ENCODE results near the gene HS3ST3B1.

HS3ST3B1 gene

DNA sequence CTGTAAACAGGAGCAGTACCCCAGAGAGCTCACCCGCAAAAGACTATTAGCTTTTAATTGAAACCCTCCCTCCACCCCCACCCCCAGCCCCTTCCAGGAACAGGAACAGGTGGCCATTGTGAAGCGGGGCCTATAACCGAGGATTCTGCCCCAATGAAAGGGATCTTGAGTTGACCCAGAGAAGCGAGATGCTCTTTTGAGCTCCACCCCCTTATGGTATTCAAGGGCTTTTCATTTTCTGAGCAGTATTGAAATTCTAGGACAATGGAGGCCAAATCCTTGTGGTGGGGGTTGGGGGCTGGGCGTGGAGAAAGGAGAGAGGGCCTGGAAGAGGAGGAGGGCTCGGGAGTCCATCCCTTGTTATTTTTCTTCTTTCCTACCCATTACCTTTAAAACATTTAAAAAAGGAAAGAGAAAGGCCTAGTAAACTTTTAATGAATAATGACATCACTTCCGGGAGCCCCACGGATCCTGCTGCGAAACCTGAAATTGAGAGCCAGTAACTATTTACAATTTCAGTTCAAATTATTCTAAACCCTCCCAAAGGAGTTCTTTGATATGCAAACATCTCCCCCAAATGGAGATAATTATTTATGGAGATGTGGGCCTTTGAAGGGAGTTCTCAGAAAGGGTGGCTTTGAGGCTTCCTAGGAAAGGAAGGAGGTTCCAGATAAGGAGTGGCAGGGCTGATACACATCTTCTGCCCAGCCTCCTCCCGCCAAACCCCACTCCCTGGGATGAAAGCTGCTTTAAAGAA lies 30.5 kb downstream of the HS3ST3B1 start:
- H3K36me3 ChIP-seq (ENCODE audit: control insufficient read depth in 5 of 5, insufficient read depth in 5 of 5, low read length in 5 of 5): no peaks in the 10 kb centered on the region
- H3K4me1 ChIP-seq (ENCODE audit: control insufficient read depth in 5 of 5, insufficient read depth in 5 of 5, low read length in 5 of 5): peaks cover 0 to 19% (median 11%) of the 10 kb centered on the region in 5 donors
- no peak overlapping the region for H3K4me3 ChIP-seq (ENCODE audit: low read depth in 1 of 5, low read length in 5 of 5)
- no peak overlapping the region for H3K9ac ChIP-seq (ENCODE audit: low read length in 5 of 5)
- no peaks in the 10 kb centered on the region for H3K9me3 ChIP-seq (ENCODE audit: control insufficient read depth in 5 of 5, low read length in 5 of 5)
- no peak overlapping the region for H3K27ac ChIP-seq (ENCODE audit: low read depth, low read length)
- H3K27me3 ChIP-seq (ENCODE audit: control insufficient read depth in 5 of 5, insufficient read depth in 4 of 5, low read length in 5 of 5): no peaks in the 10 kb centered on the region

DNA sequence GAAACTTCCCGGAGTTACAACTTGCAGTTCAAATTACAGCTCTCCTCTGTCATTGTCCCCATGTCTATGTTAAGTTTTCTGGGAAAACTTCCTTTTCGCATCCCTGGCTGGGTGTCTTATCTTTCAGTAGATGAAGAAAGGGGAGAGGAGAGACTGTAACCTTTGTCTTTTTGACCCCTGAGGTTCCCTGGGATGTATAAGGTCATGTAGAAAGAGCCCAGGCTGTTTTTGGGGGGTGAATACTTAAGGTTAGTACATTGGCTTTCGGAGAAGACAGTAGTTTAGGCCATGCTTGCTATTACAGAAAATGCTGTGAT lies 31.1 kb downstream of the HS3ST3B1 start:
- H3K27me3 ChIP-seq (ENCODE audit: control insufficient read depth in 5 of 5, insufficient read depth in 4 of 5, low read length in 5 of 5): no peaks in the 10 kb centered on the region
- H3K9me3 ChIP-seq (ENCODE audit: control insufficient read depth in 5 of 5, low read length in 5 of 5): no peaks in the 10 kb centered on the region
- no peak overlapping the region for H3K27ac ChIP-seq (ENCODE audit: low read depth, low read length)
- no peaks in the 10 kb centered on the region for H3K36me3 ChIP-seq (ENCODE audit: control insufficient read depth in 5 of 5, insufficient read depth in 5 of 5, low read length in 5 of 5)
- H3K9ac ChIP-seq (ENCODE audit: low read length in 5 of 5): no peak overlapping the region
- H3K4me1 ChIP-seq (ENCODE audit: control insufficient read depth in 5 of 5, insufficient read depth in 5 of 5, low read length in 5 of 5): peaks cover 0 to 19% (median 11%) of the 10 kb centered on the region in 5 donors
- no peak overlapping the region for H3K4me3 ChIP-seq (ENCODE audit: low read depth in 1 of 5, low read length in 5 of 5)

DNA sequence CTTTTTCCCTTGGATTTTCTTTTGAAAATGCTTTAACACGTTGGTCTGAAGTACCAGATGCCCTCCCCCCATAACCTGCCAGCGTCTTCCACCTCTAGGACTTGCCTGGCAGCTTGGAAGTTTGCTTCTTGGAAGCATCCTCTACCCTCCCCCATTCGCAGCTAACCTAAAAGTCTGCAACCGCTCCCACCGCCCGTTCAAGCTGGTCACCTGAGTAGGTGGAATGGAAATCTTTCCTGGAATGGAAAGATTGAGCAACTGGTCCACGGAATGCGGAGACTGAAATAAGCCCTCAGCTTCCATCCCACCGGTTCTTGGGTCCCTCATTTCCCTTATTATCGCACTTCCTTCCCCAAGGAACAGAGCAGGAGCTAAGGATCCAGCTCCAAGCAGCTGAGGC lies 31.4 kb downstream of the HS3ST3B1 start:
- Histone ChIP-seq H3K9ac (ENCODE audit: low read length in 5 of 5) (no peak overlapping the region), H3K27me3 (ENCODE audit: control insufficient read depth in 5 of 5, insufficient read depth in 4 of 5, low read length in 5 of 5) (no peaks in the 10 kb centered on the region), H3K9me3 (ENCODE audit: control insufficient read depth in 5 of 5, low read length in 5 of 5) (no peaks in the 10 kb centered on the region), H3K36me3 (ENCODE audit: control insufficient read depth in 5 of 5, insufficient read depth in 5 of 5, low read length in 5 of 5) (no peaks in the 10 kb centered on the region), H3K4me1 (ENCODE audit: control insufficient read depth in 5 of 5, insufficient read depth in 5 of 5, low read length in 5 of 5) (peaks cover 0 to 19% (median 11%) of the 10 kb centered on the region in 5 donors), H3K4me3 (ENCODE audit: low read depth in 1 of 5, low read length in 5 of 5) (no peak overlapping the region), H3K27ac (ENCODE audit: low read depth, low read length) (no peak overlapping the region)

DNA sequence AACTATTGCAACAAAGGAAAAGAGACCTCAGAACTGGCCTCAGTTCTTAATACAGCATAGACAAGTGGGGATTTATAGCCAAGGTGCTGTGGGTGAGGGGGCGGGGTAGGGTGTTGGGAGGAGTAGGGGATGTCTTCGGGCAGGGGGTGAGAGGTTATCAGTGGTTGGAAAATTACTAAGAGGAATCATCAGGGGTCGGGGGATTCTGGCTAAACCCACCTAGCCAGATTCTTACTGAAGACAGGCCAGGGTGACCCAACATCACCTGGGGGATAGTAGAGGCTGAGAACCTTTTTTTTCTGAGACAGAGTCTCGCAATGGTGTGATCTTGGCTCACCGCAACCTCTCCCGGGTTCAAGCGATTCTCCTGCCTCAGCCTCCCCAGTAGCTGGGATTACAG lies 32.6 kb downstream of the HS3ST3B1 start:
- Histone ChIP-seq H3K4me1 (ENCODE audit: control insufficient read depth in 5 of 5, insufficient read depth in 5 of 5, low read length in 5 of 5) (peaks cover 0 to 19% (median 11%) of the 10 kb centered on the region in 5 donors), H3K27ac (ENCODE audit: low read depth, low read length) (no peak overlapping the region), H3K9ac (ENCODE audit: low read length in 5 of 5) (no peak overlapping the region), H3K36me3 (ENCODE audit: control insufficient read depth in 5 of 5, insufficient read depth in 5 of 5, low read length in 5 of 5) (no peaks in the 10 kb centered on the region), H3K4me3 (ENCODE audit: low read depth in 1 of 5, low read length in 5 of 5) (no peak overlapping the region), H3K27me3 (ENCODE audit: control insufficient read depth in 5 of 5, insufficient read depth in 4 of 5, low read length in 5 of 5) (no peaks in the 10 kb centered on the region), H3K9me3 (ENCODE audit: control insufficient read depth in 5 of 5, low read length in 5 of 5) (no peaks in the 10 kb centered on the region)

DNA sequence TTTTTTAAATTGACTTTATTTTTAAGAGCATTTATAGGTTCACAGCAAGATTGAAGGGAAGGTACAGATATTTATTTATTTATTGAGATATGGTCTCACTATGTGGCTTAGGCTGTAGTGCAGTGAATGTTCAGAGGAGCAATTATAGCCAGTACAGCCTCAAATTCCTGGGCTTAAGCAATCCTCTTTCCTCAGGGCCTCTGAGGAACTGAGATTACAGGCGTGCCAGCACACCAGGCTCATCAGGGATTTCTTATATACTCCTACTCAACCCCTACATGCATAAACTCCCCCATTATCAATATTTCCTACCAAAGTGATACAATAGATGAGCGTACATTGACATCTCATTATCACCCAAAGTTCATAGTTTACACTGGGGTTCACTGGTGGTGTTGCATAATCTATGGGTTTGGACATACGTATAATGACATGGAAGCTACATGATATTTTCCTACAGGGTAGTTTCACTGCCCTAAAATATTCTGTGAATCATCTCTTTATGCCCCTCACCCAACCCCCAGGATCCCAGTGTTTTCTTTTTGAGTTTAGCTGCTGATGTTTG lies 33.5 kb downstream of the HS3ST3B1 start:
- Histone ChIP-seq H3K4me1 (ENCODE audit: control insufficient read depth in 5 of 5, insufficient read depth in 5 of 5, low read length in 5 of 5) (peaks cover 0 to 19% (median 11%) of the 10 kb centered on the region in 5 donors), H3K27ac (ENCODE audit: low read depth, low read length) (no peak overlapping the region), H3K27me3 (ENCODE audit: control insufficient read depth in 5 of 5, insufficient read depth in 4 of 5, low read length in 5 of 5) (peaks cover 0 to 3% (median 0%) of the 10 kb centered on the region in 5 donors), H3K36me3 (ENCODE audit: control insufficient read depth in 5 of 5, insufficient read depth in 5 of 5, low read length in 5 of 5) (no peaks in the 10 kb centered on the region), H3K9me3 (ENCODE audit: control insufficient read depth in 5 of 5, low read length in 5 of 5) (no peaks in the 10 kb centered on the region), H3K4me3 (ENCODE audit: low read depth in 1 of 5, low read length in 5 of 5) (no peak overlapping the region), H3K9ac (ENCODE audit: low read length in 5 of 5) (no peak overlapping the region)

DNA sequence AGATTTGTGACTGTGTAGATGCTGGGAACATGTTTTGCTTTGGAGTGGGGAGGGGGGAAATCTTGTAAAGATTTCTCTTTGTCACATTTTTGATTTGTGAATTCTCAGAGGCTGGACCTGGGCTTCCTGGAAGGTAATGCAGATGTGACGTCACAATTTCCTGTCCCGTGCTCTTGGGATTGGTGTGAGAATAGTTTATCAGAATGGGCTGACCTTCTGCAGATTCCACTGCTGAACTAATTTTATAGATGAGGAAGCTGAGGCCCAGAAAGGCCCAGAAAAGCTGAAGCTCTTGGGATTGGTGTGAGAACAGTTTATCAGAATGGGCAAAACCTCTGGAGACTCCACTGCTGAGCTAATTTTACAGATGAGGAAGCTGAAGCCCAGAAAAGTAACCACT lies 34.0 kb downstream of the HS3ST3B1 start:
- Histone ChIP-seq H3K27ac (ENCODE audit: low read depth, low read length) (no peak overlapping the region), H3K27me3 (ENCODE audit: control insufficient read depth in 5 of 5, insufficient read depth in 4 of 5, low read length in 5 of 5) (peaks cover 0 to 8% (median 2%) of the 10 kb centered on the region in 5 donors), H3K36me3 (ENCODE audit: control insufficient read depth in 5 of 5, insufficient read depth in 5 of 5, low read length in 5 of 5) (no peaks in the 10 kb centered on the region), H3K9ac (ENCODE audit: low read length in 5 of 5) (no peak overlapping the region), H3K4me3 (ENCODE audit: low read depth in 1 of 5, low read length in 5 of 5) (no peak overlapping the region), H3K9me3 (ENCODE audit: control insufficient read depth in 5 of 5, low read length in 5 of 5) (no peaks in the 10 kb centered on the region), H3K4me1 (ENCODE audit: control insufficient read depth in 5 of 5, insufficient read depth in 5 of 5, low read length in 5 of 5) (peaks cover 0 to 19% (median 11%) of the 10 kb centered on the region in 5 donors)

DNA sequence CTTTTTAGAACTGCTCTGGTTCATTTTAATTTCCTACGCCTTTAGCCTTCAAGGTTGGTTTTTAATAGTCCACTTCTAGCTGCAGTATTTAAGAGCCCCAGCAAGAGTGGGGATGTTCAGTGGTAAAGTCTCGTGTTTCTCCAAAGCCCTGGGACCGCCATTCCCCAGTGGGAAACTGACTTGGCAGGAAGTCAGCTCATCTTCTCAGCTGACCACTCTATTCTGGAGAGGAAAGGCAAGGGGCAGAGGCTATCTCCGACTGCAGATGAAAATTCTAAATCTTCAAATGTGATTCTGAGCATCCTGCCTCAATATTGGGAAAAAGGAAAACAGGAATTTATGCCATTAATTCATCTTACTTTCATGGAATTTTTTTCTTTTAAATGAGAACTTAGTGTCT lies 35.5 kb downstream of the HS3ST3B1 start:
- H3K27ac ChIP-seq (ENCODE audit: low read depth, low read length): no peak overlapping the region
- H3K4me1 ChIP-seq (ENCODE audit: control insufficient read depth in 5 of 5, insufficient read depth in 5 of 5, low read length in 5 of 5): peaks cover 0 to 18% (median 5%) of the 10 kb centered on the region in 5 donors
- no peak overlapping the region for H3K4me3 ChIP-seq (ENCODE audit: low read depth in 1 of 5, low read length in 5 of 5)
- H3K9me3 ChIP-seq (ENCODE audit: control insufficient read depth in 5 of 5, low read length in 5 of 5): no peaks in the 10 kb centered on the region
- no peaks in the 10 kb centered on the region for H3K36me3 ChIP-seq (ENCODE audit: control insufficient read depth in 5 of 5, insufficient read depth in 5 of 5, low read length in 5 of 5)
- peaks cover 0 to 8% (median 2%) of the 10 kb centered on the region in 5 donors for H3K27me3 ChIP-seq (ENCODE audit: control insufficient read depth in 5 of 5, insufficient read depth in 4 of 5, low read length in 5 of 5)
- no peak overlapping the region for H3K9ac ChIP-seq (ENCODE audit: low read length in 5 of 5)

DNA sequence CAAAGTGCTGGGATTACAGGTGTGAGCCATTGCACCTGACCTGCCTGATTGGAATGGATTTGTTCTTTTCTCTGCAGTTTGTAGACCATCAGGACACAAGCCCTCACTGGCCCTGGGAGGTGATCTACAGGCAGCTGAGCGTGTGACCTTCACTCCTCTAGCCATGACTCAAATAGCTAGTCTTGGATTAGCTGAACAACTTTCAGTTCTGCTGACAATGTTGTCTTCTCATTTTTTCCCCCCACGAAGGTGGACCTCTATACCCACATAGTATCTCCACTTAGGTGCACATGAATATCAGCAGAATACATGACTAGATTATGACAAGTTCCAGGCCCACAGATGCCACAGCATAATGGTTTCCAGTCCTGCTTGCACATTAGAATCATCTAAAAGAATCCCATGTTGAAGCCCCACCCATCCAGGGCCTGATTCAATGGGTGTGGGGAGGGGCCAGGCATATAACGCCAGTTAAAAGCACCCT lies 36.8 kb downstream of the HS3ST3B1 start:
- H3K27me3 ChIP-seq (ENCODE audit: control insufficient read depth in 5 of 5, insufficient read depth in 4 of 5, low read length in 5 of 5): peaks cover 0 to 8% (median 2%) of the 10 kb centered on the region in 5 donors
- H3K36me3 ChIP-seq (ENCODE audit: control insufficient read depth in 5 of 5, insufficient read depth in 5 of 5, low read length in 5 of 5): no peaks in the 10 kb centered on the region
- H3K4me3 ChIP-seq (ENCODE audit: low read depth in 1 of 5, low read length in 5 of 5): no peak overlapping the region
- H3K9me3 ChIP-seq (ENCODE audit: control insufficient read depth in 5 of 5, low read length in 5 of 5): no peaks in the 10 kb centered on the region
- H3K27ac ChIP-seq (ENCODE audit: low read depth, low read length): no peak overlapping the region
- no peak overlapping the region for H3K9ac ChIP-seq (ENCODE audit: low read length in 5 of 5)
- H3K4me1 ChIP-seq (ENCODE audit: control insufficient read depth in 5 of 5, insufficient read depth in 5 of 5, low read length in 5 of 5): peaks cover 0 to 18% (median 5%) of the 10 kb centered on the region in 5 donors

DNA sequence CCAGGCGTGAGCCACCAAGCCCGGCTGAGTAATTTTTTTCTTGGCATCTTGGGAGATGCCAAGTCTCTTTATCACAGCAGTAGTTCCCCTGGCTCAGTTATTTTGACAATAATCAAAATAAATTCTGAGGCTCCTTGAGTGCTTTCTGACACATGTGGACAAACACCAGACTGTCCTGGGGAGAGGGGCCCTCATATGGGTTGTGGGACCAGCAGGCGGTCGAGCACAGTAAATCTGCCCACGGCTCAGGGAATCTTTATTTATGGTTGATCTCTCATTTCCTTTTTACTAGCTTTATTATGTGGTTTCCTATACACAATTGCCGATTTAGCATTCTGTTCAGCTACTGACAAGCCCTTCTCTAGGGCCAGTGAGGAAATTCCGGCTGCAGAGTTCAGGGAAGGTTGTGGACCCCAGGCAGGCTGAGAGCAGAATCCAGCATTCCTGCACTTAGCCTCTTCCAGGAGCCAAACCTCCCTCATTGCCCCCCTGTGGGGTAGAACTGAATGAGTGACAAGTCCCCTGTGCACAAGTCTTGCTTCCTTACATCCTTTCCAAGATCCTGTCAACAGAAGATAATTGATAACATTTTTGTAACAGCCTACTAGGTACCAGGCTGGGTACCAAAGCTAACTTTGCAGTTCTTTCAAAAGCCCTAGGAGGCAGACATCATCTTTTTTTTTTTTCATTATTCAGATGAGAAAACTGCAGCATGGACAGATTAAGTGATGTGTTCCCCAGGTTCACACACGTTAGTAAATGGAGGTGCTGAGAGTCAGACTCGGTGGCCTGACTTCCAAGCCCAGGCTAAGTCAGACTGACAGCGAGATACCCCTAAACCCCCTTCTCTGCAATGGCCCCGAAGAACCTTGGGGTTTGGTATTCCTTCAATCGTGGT lies 40.2 kb downstream of the HS3ST3B1 start:
- Histone ChIP-seq H3K27ac (ENCODE audit: low read depth, low read length) (no peak overlapping the region), H3K9me3 (ENCODE audit: control insufficient read depth in 5 of 5, low read length in 5 of 5) (no peaks in the 10 kb centered on the region), H3K36me3 (ENCODE audit: control insufficient read depth in 5 of 5, insufficient read depth in 5 of 5, low read length in 5 of 5) (no peaks in the 10 kb centered on the region), H3K4me3 (ENCODE audit: low read depth in 1 of 5, low read length in 5 of 5) (no peak overlapping the region), H3K4me1 (ENCODE audit: control insufficient read depth in 5 of 5, insufficient read depth in 5 of 5, low read length in 5 of 5) (peaks cover 0 to 5% (median 0%) of the 10 kb centered on the region in 5 donors), H3K27me3 (ENCODE audit: control insufficient read depth in 5 of 5, insufficient read depth in 4 of 5, low read length in 5 of 5) (peaks cover 0 to 8% (median 2%) of the 10 kb centered on the region in 5 donors), H3K9ac (ENCODE audit: low read length in 5 of 5) (no peak overlapping the region)

DNA sequence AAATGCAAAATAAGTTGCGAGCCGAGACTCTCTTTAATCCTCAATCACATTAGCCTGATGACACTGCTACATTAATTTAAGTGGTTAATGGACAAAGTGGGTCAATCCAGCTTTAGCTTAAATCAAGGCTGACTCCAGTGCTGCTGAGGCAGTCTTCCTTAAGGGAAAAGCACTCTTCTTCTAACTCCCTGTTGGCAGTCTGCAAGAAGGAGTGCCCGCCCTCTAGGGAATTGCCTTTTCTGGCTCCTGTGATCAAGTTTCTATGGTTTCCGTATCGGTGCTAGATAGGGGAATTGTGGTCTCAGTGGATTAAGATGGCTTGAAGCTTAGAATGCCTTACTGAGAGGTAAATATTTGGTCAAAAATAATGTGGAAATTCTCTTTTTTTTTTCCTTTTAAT lies 41.0 kb downstream of the HS3ST3B1 start:
- no peak overlapping the region for H3K4me3 ChIP-seq (ENCODE audit: low read depth in 1 of 5, low read length in 5 of 5)
- peaks cover 0 to 5% (median 0%) of the 10 kb centered on the region in 5 donors for H3K4me1 ChIP-seq (ENCODE audit: control insufficient read depth in 5 of 5, insufficient read depth in 5 of 5, low read length in 5 of 5)
- peaks cover 0 to 2% (median 0%) of the 10 kb centered on the region in 5 donors for H3K36me3 ChIP-seq (ENCODE audit: control insufficient read depth in 5 of 5, insufficient read depth in 5 of 5, low read length in 5 of 5)
- H3K27me3 ChIP-seq (ENCODE audit: control insufficient read depth in 5 of 5, insufficient read depth in 4 of 5, low read length in 5 of 5): peaks cover 0 to 8% (median 2%) of the 10 kb centered on the region in 5 donors
- no peaks in the 10 kb centered on the region for H3K9me3 ChIP-seq (ENCODE audit: control insufficient read depth in 5 of 5, low read length in 5 of 5)
- no peak overlapping the region for H3K27ac ChIP-seq (ENCODE audit: low read depth, low read length)
- no peak overlapping the region for H3K9ac ChIP-seq (ENCODE audit: low read length in 5 of 5)
